CD4-positive, alpha-beta T cell (primary cell): Measurements from ENCODE around the gene ZNF280B. TPM values are rescaled to one million over a fixed set of nuclear protein-coding genes. Genes with fewer than 3 reads are reported as not detected.

Experiments
- ATAC-seq: fragments of 200-7000 bp; cut with Tn5 transposase; one replicate; pipeline ENCODE4 v1.10.0; 2022; ENCODE audit warnings: mild to moderate bottlenecking; ENCODE audit not compliant: poor library complexity
- CTCF ChIA-PET: fragments of 350-600 bp; sonication (Branson Sonifier 250); formaldehyde crosslinking; loops from one replicate; lab custom pipeline; 2021; ENCODE audit warnings: antibody characterized with exemption, inconsistent platforms; lab: Charles Lee
- POLR2A ChIA-PET: fragments of 350-600 bp; sonication (Branson Sonifier 250); formaldehyde crosslinking; loops from one replicate; lab custom pipeline; 2021; ENCODE audit warnings: antibody characterized with exemption, inconsistent platforms; lab: Charles Lee
- DNase-seq, 14 experiments: peaks; one replicate each; pipeline ENCODE4 v3.0.0-alpha.2; 2013 to 2020; ENCODE audit warnings: mixed read lengths in 2 of 14
- H3K27ac ChIP-seq, 2 donors: one replicate each; pipeline versions ENCODE4 v1.5.1 to v1.7.0; 2013; ENCODE audit warnings: low read length in 2 of 2, low read depth in 1 of 2, mild to moderate bottlenecking in 1 of 2
- H3K27me3 ChIP-seq, 2 experiments: 1 replicate in 1 of 2; 2 replicates in 1 of 2; pipeline versions ENCODE4 v1.6.1 to v1.7.0; 2013; ENCODE audit warnings: low read length in 2 of 2, control low read depth in 1 of 2, mild to moderate bottlenecking in 1 of 2, moderate library complexity in 1 of 2; ENCODE audit not compliant: insufficient read depth in 2 of 2, control insufficient read depth in 1 of 2
- H3K36me3 ChIP-seq: one replicate; pipeline ENCODE4 v1.6.1; 2013; ENCODE audit warnings: low read length, control low read depth; ENCODE audit not compliant: insufficient read depth
- H3K4me1 ChIP-seq: one replicate; pipeline ENCODE4 v1.6.1; 2013; ENCODE audit warnings: low read length, control low read depth; ENCODE audit not compliant: insufficient read depth
- H3K4me3 ChIP-seq: one replicate; pipeline ENCODE4 v1.5.1; 2013; ENCODE audit warnings: mild to moderate bottlenecking, low read length, moderate library complexity
- H3K9me3 ChIP-seq, 2 experiments: 1 replicate in 1 of 2; 2 replicates in 1 of 2; pipeline versions ENCODE4 v1.6.1 to v1.7.0; 2013; ENCODE audit warnings: low read length in 2 of 2, mild to moderate bottlenecking in 2 of 2, control low read depth in 1 of 2, moderate library complexity in 1 of 2; ENCODE audit not compliant: control insufficient read depth in 1 of 2, insufficient read depth in 1 of 2
- H3K27ac Mint-ChIP-seq: one replicate; pipeline ENCODE4 v1.8.0; 2020; ENCODE audit warnings: mixed read lengths
- H3K27me3 Mint-ChIP-seq: one replicate; pipeline ENCODE4 v1.8.0; 2021; ENCODE audit warnings: mixed read lengths
- H3K36me3 Mint-ChIP-seq: one replicate; pipeline ENCODE4 v1.8.0; 2021; ENCODE audit warnings: low read depth, mixed read lengths
- H3K4me1 Mint-ChIP-seq: one replicate; pipeline ENCODE4 v1.8.0; 2021; ENCODE audit warnings: low read depth, mixed read lengths
- H3K4me3 Mint-ChIP-seq: one replicate; pipeline ENCODE4 v1.8.0; 2020; ENCODE audit warnings: mild to moderate bottlenecking, mixed read lengths
- H3K9me3 Mint-ChIP-seq: one replicate; pipeline ENCODE4 v1.8.0; 2020; ENCODE audit warnings: mixed read lengths
- CTCF ChIP-seq: fragments of 200-600 bp; IDR thresholded peaks from one replicate; pipeline ENCODE4 v1.8.0; 2022; ENCODE audit warnings: antibody characterized with exemption, mild to moderate bottlenecking
- intact Hi-C, 2 experiments: fragments of 100-400 bp; cut with DNase I in 1 of 2; cut with micrococcal nuclease in 1 of 2; formaldehyde crosslinking; loops; one replicate each; pipeline versions ENCODE4 v1.15.1 to v1.9.0; 2023 to 2025; cut with DNase I, micrococcal nuclease
- total RNA-seq, 174 experiments: library from RNA in 2 of 174; stranded (reverse) in 2 of 174; gene quantifications; one replicate each; pipeline ENCODE4 v1.2.3 and lab custom pipeline; 2021 to 2026

Gene ZNF280B
- total RNA-seq, 2 experiments from 2014 or later, result 1.0 to 1.2 TPM

GRCh38 chr22:22550789-22551434 lies 42.4 kb upstream of the ZNF280B start:
- Histone ChIP-seq H3K4me1 (no peaks in the 10 kb centered on the region), H3K4me3 (no peak overlapping the region), H3K27me3 (no peaks in the 10 kb centered on the region), H3K36me3 (no peaks in the 10 kb centered on the region), H3K9me3 (no peaks in the 10 kb centered on the region), H3K27ac (no peak overlapping the region)
- CTCF ChIA-PET, result no interaction called here
- Mint-ChIP-seq H3K4me1 (no peaks in the 10 kb centered on the region), H3K4me3 (no peak overlapping the region), H3K9me3 (no peaks in the 10 kb centered on the region), H3K27ac (no peak overlapping the region), H3K36me3 (no peaks in the 10 kb centered on the region), H3K27me3 (no peaks in the 10 kb centered on the region)
- ATAC-seq (no peak), DNase-seq (no peak)
- POLR2A ChIA-PET, result no interaction called here
- intact Hi-C loops, result no loop called here
- TF ChIP-seq CTCF, result no peak

GRCh38 chr22:22548910-22549309 lies 40.4 kb upstream of the ZNF280B start:
- no peaks in the 10 kb centered on the region for H3K9me3 ChIP-seq
- intact Hi-C loops, result no loop called here
- Mint-ChIP-seq H3K27ac (no peak overlapping the region), H3K27me3 (no peaks in the 10 kb centered on the region), H3K9me3 (no peaks in the 10 kb centered on the region), H3K36me3 (no peaks in the 10 kb centered on the region), H3K4me1 (no peaks in the 10 kb centered on the region), H3K4me3 (no peak overlapping the region)
- no peak overlapping the region for H3K27ac ChIP-seq
- DNase-seq (no peak), ATAC-seq (no peak)
- no peak overlapping the region for H3K4me3 ChIP-seq
- POLR2A ChIA-PET, result no interaction called here
- TF ChIP-seq CTCF, result no peak
- no peaks in the 10 kb centered on the region for H3K36me3 ChIP-seq
- no peaks in the 10 kb centered on the region for H3K4me1 ChIP-seq
- CTCF ChIA-PET, result no interaction called here
- H3K27me3 ChIP-seq, result no peaks in the 10 kb centered on the region

DNA sequence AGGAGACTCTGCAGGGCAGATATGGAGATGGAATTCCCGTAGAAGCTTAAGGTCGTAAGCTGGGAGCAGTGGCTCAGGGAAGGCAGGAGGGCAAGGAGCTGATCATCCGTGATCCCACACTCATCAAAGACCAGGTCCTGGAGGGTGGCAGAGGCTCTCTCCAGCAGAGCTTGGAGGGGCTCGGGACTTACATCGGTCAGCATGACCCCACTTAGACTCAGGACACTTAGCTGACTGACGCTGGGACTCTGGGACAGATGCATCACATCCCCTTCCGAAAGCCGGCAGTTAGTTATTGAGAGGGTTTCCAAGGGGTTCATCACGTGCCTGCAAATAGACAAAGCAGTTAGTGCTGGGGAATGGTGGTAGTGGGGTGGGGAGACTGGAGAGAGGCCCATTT lies 39.8 kb upstream of the ZNF280B start:
- Histone ChIP-seq H3K4me3 (no peak overlapping the region), H3K4me1 (no peaks in the 10 kb centered on the region), H3K27me3 (no peaks in the 10 kb centered on the region), H3K27ac (no peak overlapping the region), H3K9me3 (no peaks in the 10 kb centered on the region), H3K36me3 (no peaks in the 10 kb centered on the region)
- H3K36me3 Mint-ChIP-seq, result no peaks in the 10 kb centered on the region
- H3K27me3 Mint-ChIP-seq, result no peaks in the 10 kb centered on the region
- POLR2A ChIA-PET, result no interaction called here
- intact Hi-C loops, result no loop called here
- TF ChIP-seq CTCF, result no peak
- ATAC-seq, result no peak
- H3K9me3 Mint-ChIP-seq, result no peaks in the 10 kb centered on the region
- H3K4me1 Mint-ChIP-seq, result no peaks in the 10 kb centered on the region
- H3K4me3 Mint-ChIP-seq, result no peak overlapping the region
- CTCF ChIA-PET, result no interaction called here
- H3K27ac Mint-ChIP-seq, result no peak overlapping the region
- DNase-seq, result no peak
